GM12878 (cell line): ENCODE results near the gene PIK3R4. TPM values are rescaled to one million over a fixed set of nuclear protein-coding genes. Genes with fewer than 3 reads are reported as not detected.

ENCODE experiments used
- ATAC-seq: fragments of 200-7000 bp; cut with Tn5 transposase; 3 replicates; pipeline ENCODE4 v1.9.1; 2020; ENCODE audit warnings: mild to moderate bottlenecking, moderate library complexity
- BruUV-seq: library from RNA; stranded (reverse); fragments of 400-500 nt; replicated peaks from 2 replicates; lab custom pipeline; 2021; lab: Mats Ljungman, UMichigan
- CTCF ChIA-PET: fragments of 300-600 bp; sonication (Branson Sonifier 250); formaldehyde crosslinking; extraction: SDS; loops from one replicate; lab custom pipeline; 2021; ENCODE audit warnings: inconsistent platforms; lab: Yijun Ruan, JAX
- POLR2A ChIA-PET: fragments of 350-600 bp; formaldehyde crosslinking; extraction: SDS; loops from one replicate; lab custom pipeline; 2021; ENCODE audit warnings: inconsistent platforms; lab: Charles Lee
- RAD21 ChIA-PET: fragments of 300-600 bp; sonication (Branson Sonifier 250); formaldehyde crosslinking; loops from one replicate; lab custom pipeline; 2023; ENCODE audit warnings: antibody characterized with exemption; ENCODE audit not compliant: unreplicated experiment; lab: Charles Lee
- SMC1A ChIA-PET: fragments of 300-600 bp; sonication (Branson Sonifier 250); formaldehyde crosslinking; loops from one replicate; lab custom pipeline; 2023; ENCODE audit not compliant: unreplicated experiment, uncharacterized antibody; lab: Charles Lee
- DNase-seq: peaks from one replicate; pipeline ENCODE4 v3.0.0-alpha.2; 2011; ENCODE audit warnings: low read depth, low spot score
- FAIRE-seq: peaks from 3 replicates; lab custom pipeline; 2011; peaks lifted over from hg19 to GRCh38; lab: Jason Lieb, UNC
- H2AFZ ChIP-seq: 2 replicates; pipeline ENCODE4 v1.6.0; 2011; ENCODE audit warnings: low read depth, low read length, control low read depth; ENCODE audit not compliant: control insufficient read depth
- H3K27ac ChIP-seq: 2 replicates; pipeline ENCODE4 v1.5.1; 2011; ENCODE audit warnings: control low read depth; ENCODE audit not compliant: control insufficient read depth, insufficient read depth
- H3K27me3 ChIP-seq, 2 experiments: replicated peaks in 1 of 2; 2 replicates each; pipeline versions ENCODE4 v1.6.0 to v1.6.1; 2011; ENCODE audit warnings: low read length in 1 of 2; ENCODE audit not compliant: control insufficient read depth in 2 of 2, insufficient read depth in 2 of 2
- H3K36me3 ChIP-seq, 2 experiments: 2 replicates each; pipeline ENCODE4 v1.5.1; 2011; ENCODE audit warnings: low read length in 1 of 2; ENCODE audit not compliant: control insufficient read depth in 2 of 2, insufficient read depth in 2 of 2
- H3K4me1 ChIP-seq: 2 replicates; pipeline ENCODE4 v1.6.1; 2011; ENCODE audit warnings: mild to moderate bottlenecking, low read length, moderate library complexity, mixed read lengths; ENCODE audit not compliant: control insufficient read depth, insufficient read depth
- H3K4me2 ChIP-seq: 2 replicates; pipeline ENCODE4 v1.6.0; 2011; ENCODE audit warnings: control low read depth; ENCODE audit not compliant: control insufficient read depth, insufficient read depth
- H3K4me3 ChIP-seq: fragments of 200-600 bp; sonication (generic); 2 replicates; pipeline ENCODE4 v1.5.1; 2016
- H3K79me2 ChIP-seq: 2 replicates; pipeline ENCODE4 v1.6.0; 2011; ENCODE audit warnings: low read length; ENCODE audit not compliant: control insufficient read depth, insufficient read depth
- H3K9ac ChIP-seq: 2 replicates; pipeline ENCODE4 v1.8.0; 2011; ENCODE audit warnings: low read length, control low read depth, mixed read lengths; ENCODE audit not compliant: control insufficient read depth, insufficient read depth
- H3K9me3 ChIP-seq: replicated peaks from 3 replicates; pipeline ENCODE4 v1.5.1; 2011; ENCODE audit warnings: mild to moderate bottlenecking, low read length; ENCODE audit not compliant: control insufficient read depth, insufficient read depth
- H4K20me1 ChIP-seq: 2 replicates; pipeline ENCODE4 v1.6.0; 2011; ENCODE audit not compliant: control insufficient read depth, insufficient read depth
- CBX5 ChIP-seq: sonication (generic); IDR thresholded peaks from 2 replicates; pipeline ENCODE4 v1.6.1; 2016; ENCODE audit warnings: low read depth, moderate library complexity, mild to moderate bottlenecking, inconsistent platforms
- CHD4 ChIP-seq: fragments of 200-600 bp; sonication (generic); IDR thresholded peaks from 2 replicates; pipeline ENCODE4 v1.6.1; 2016; ENCODE audit warnings: mild to moderate bottlenecking
- FOXM1 ChIP-seq: IDR thresholded peaks from 2 replicates; pipeline ENCODE4 v1.6.1; 2012; ENCODE audit warnings: low read depth, mild to moderate bottlenecking, inconsistent platforms, low read length, moderate library complexity
- IKZF1 ChIP-seq: fragments of 450-650 bp; conservative IDR thresholded peaks from 2 replicates; pipeline ENCODE4 v1.6.1; 2017; ENCODE audit warnings: antibody characterized with exemption, mild to moderate bottlenecking
- MEF2B ChIP-seq: fragments of 450-650 bp; IDR thresholded peaks from 2 replicates; pipeline ENCODE4 v1.6.1; 2018; ENCODE audit warnings: mild to moderate bottlenecking, moderate library complexity; ENCODE audit not compliant: partially characterized antibody, poor library complexity, severe bottlenecking
- NFIC ChIP-seq: IDR thresholded peaks from 2 replicates; pipeline ENCODE4 v1.6.1; 2012; ENCODE audit warnings: low read depth, mild to moderate bottlenecking, inconsistent platforms, low read length, moderate library complexity
- NFXL1 ChIP-seq: fragments of 450-650 bp; IDR thresholded peaks from 2 replicates; pipeline ENCODE4 v1.6.1; 2017; ENCODE audit warnings: antibody characterized with exemption, mild to moderate bottlenecking, borderline replicate concordance
- NR2C1 ChIP-seq: fragments of 450-650 bp; IDR thresholded peaks from 2 replicates; pipeline ENCODE4 v1.6.1; 2017; ENCODE audit warnings: antibody characterized with exemption, mild to moderate bottlenecking, moderate library complexity
- NR2C2 ChIP-seq: IDR thresholded peaks from 2 replicates; pipeline ENCODE4 v1.6.1; 2011; ENCODE audit warnings: borderline replicate concordance, low read depth; ENCODE audit not compliant: control insufficient read depth, insufficient read length
- POLR2A ChIP-seq: IDR thresholded peaks from 2 replicates; pipeline ENCODE4 v1.6.1; 2011; ENCODE audit warnings: low read depth, mild to moderate bottlenecking, low read length
- RAD21 ChIP-seq: IDR thresholded peaks from 2 replicates; pipeline ENCODE4 v1.6.1; 2011; ENCODE audit warnings: mild to moderate bottlenecking, low read depth, low read length, moderate library complexity; ENCODE audit not compliant: insufficient read depth
- SIX5 ChIP-seq: IDR thresholded peaks from 2 replicates; pipeline ENCODE4 v1.6.1; 2011; ENCODE audit warnings: mild to moderate bottlenecking, low read depth, low read length, moderate library complexity; ENCODE audit not compliant: severe bottlenecking
- ZBED1 ChIP-seq: IDR thresholded peaks from 2 replicates; pipeline ENCODE4 v1.6.1; 2016; ENCODE audit warnings: borderline replicate concordance
- ZNF24 ChIP-seq: fragments of 450-650 bp; IDR thresholded peaks from 2 replicates; pipeline ENCODE4 v1.6.1; 2017; ENCODE audit warnings: antibody characterized with exemption, mild to moderate bottlenecking
- ZSCAN29 ChIP-seq: fragments of 450-650 bp; IDR thresholded peaks from 2 replicates; pipeline ENCODE4 v1.6.1; 2017; ENCODE audit warnings: mild to moderate bottlenecking, moderate library complexity
- WGBS: methylation state at CpG from one replicate; pipeline ENCODE4 v1.1.6; 2016; ENCODE audit warnings: low lambda C conversion rate; ENCODE audit not compliant: insufficient replicate concordance, insufficient coverage; ENCODE audit errors: missing lambda C conversion rate; 5-methylcytosine and 5-hydroxymethylcytosine counted together
- in situ Hi-C: fragments of 300-500 bp; cut with MboI; formaldehyde crosslinking; loops from 9 replicates; pipeline ENCODE4 v1.14.3; 2018; ENCODE audit warnings: mixed read lengths
- intact Hi-C: fragments of 100-400 bp; cut with micrococcal nuclease; formaldehyde crosslinking; loops from one replicate; pipeline ENCODE4 v1.14.2; 2022; ENCODE audit not compliant: unreplicated experiment
- polyA plus RNA-seq, 11 experiments: library from polyadenylated mRNA; depleted of rRNA in 4 of 11; unstranded in 6 of 11; stranded (reverse) in 5 of 11; fragments of >200 nt; fragmentation: Nextera tagmentation in 4 of 11; fragmentation: Illumina TruSeq in 1 of 11; extraction: Ambion mirVana in 4 of 11; extraction: Trizol in 1 of 11; gene quantifications; 1 replicate in 1 of 11; 2 replicates in 10 of 11; pipeline versions ENCODE4 v1.2.1 to v1.2.3, GENCODE V29; 2011 to 2016; ENCODE audit warnings: inconsistent platforms in 2 of 11, missing spikeins in 2 of 11, low read depth in 1 of 11
- total RNA-seq, 4 experiments: library from RNA; depleted of rRNA in 3 of 4; stranded (reverse); fragments of >200 nt in 3 of 4; fragmentation: Illumina TruSeq in 1 of 4; extraction: Trizol in 1 of 4; gene quantifications; 2 replicates each; pipeline versions ENCODE4 v1.2.1 to v1.2.3, GENCODE V29; 2013 to 2021
- TF ChIP-seq, protein P1 (sequence below): IDR thresholded peaks from 2 replicates; pipeline ENCODE4 v1.6.1; 2012; ENCODE audit warnings: improper control_type of control experiment, low read depth, low read length; ENCODE audit not compliant: insufficient replicate concordance

The PIK3R4 gene
- total and polyA plus RNA-seq, 10 of the 15 experiments (the other 5 are each of a cell fraction or from before 2014, with no cell fraction given) = 22.6 to 50.2 (median 31.1) TPM

GRCh38 chr3:130760922-130761321, 14.3 kb upstream of the PIK3R4 start (continued):
- TF ChIP-seq IKZF1 (no peak), RAD21 (no peak), ZSCAN29 (no peak), NR2C2 (no peak), FOXM1 (no peak), ZNF24 (no peak), SIX5 (no peak)
- TF ChIP-seq, all 136 proteins: peak for 0

- intact Hi-C loops = loop anchor here (1.0 to 10.0 kb wide), 4 partner anchors 90 to 265 kb away; partner anchors contain the start of genes ASTE1 and NEK11
- RAD21 ChIA-PET = interaction anchor here (0.6 to 6.3 kb wide), 13 partner anchors 11 to 306 kb away, joined by 3 to 132 read pairs (median 4); partner anchors contain the start of gene ATP2C1
- no peak for TF ChIP-seq POLR2A
- TF ChIP-seq, protein P1, sequence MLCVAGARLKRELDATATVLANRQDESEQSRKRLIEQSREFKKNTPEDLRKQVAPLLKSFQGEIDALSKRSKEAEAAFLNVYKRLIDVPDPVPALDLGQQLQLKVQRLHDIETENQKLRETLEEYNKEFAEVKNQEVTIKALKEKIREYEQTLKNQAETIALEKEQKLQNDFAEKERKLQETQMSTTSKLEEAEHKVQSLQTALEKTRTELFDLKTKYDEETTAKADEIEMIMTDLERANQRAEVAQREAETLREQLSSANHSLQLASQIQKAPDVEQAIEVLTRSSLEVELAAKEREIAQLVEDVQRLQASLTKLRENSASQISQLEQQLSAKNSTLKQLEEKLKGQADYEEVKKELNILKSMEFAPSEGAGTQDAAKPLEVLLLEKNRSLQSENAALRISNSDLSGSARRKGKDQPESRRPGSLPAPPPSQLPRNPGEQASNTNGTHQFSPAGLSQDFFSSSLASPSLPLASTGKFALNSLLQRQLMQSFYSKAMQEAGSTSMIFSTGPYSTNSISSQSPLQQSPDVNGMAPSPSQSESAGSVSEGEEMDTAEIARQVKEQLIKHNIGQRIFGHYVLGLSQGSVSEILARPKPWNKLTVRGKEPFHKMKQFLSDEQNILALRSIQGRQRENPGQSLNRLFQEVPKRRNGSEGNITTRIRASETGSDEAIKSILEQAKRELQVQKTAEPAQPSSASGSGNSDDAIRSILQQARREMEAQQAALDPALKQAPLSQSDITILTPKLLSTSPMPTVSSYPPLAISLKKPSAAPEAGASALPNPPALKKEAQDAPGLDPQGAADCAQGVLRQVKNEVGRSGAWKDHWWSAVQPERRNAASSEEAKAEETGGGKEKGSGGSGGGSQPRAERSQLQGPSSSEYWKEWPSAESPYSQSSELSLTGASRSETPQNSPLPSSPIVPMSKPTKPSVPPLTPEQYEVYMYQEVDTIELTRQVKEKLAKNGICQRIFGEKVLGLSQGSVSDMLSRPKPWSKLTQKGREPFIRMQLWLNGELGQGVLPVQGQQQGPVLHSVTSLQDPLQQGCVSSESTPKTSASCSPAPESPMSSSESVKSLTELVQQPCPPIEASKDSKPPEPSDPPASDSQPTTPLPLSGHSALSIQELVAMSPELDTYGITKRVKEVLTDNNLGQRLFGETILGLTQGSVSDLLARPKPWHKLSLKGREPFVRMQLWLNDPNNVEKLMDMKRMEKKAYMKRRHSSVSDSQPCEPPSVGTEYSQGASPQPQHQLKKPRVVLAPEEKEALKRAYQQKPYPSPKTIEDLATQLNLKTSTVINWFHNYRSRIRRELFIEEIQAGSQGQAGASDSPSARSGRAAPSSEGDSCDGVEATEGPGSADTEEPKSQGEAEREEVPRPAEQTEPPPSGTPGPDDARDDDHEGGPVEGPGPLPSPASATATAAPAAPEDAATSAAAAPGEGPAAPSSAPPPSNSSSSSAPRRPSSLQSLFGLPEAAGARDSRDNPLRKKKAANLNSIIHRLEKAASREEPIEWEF = no peak
- no peak for TF ChIP-seq CBX5
- 0 out of 2 replicates have a peak, but pooled peaks have one; percentile 14 for TF ChIP-seq NFIC
- TF ChIP-seq ZBED1 = no peak
- no peak for TF ChIP-seq NR2C1
- TF ChIP-seq CHD4 = no peak
- no peak for TF ChIP-seq MEF2B
- TF ChIP-seq NFXL1 = no peak
Measured at GRCh38 chr3:130759692-130760338, 13.2 kb upstream of the PIK3R4 start.

More at GRCh38 chr3:130759692-130760338, 13.2 kb upstream of the PIK3R4 start:
- H3K36me3 ChIP-seq = no peaks in the 10 kb centered on the region
- ChIA-PET SMC1A (interaction anchor here (0.6 to 5.9 kb wide), 24 partner anchors 11 to 394 kb away, joined by 3 to 163 read pairs (median 5); partner anchors contain the start of genes ATP2C1 and PIK3R4), POLR2A (interaction anchor here (0.6 to 1.2 kb wide), 4 partner anchors 73 to 1975 kb away, joined by 3 to 6 read pairs (median 3); partner anchors contain the start of gene ATP2C1), CTCF (interaction anchor here (0.6 to 5.5 kb wide), 28 partner anchors 9 to 482 kb away, joined by 3 to 200 read pairs (median 3); partner anchors contain the start of genes ASTE1, ATP2C1, NEK11 and PIK3R4)
- no peaks in the 10 kb centered on the region for H3K4me1 ChIP-seq
- H3K4me2 ChIP-seq = 0 out of 2 replicates have a peak overlapping the region, but pooled peaks have one; percentile 1
- no peak overlapping the region for H3K4me3 ChIP-seq
- no peaks in the 10 kb centered on the region for H3K9me3 ChIP-seq
- H3K79me2 ChIP-seq = no peaks in the 10 kb centered on the region
- FAIRE-seq = peak; percentile 98
- BruUV-seq = no TSS peak
- H3K9ac ChIP-seq = no peak overlapping the region
- peak; percentile 91 for ATAC-seq
- no peaks in the 10 kb centered on the region for H3K27me3 ChIP-seq
- WGBS = 0% methylated on average over 4 of the region's 4 CpGs
- no peak overlapping the region for H3K27ac ChIP-seq
- peak overlapping the region; percentile 16; the same call in 1 of the 2 replicates for H2AFZ ChIP-seq
- H4K20me1 ChIP-seq = no peaks in the 10 kb centered on the region
- DNase-seq = no peak
- in situ Hi-C loops = no loop called here
